IMR-90 (cell line): ENCODE results near the gene PLEKHD1.

Experiments used
- BHLHE40 ChIP-seq: fragments of 150-350 bp; IDR thresholded peaks from 2 replicates; pipeline ENCODE4 v1.6.1; 2016; ENCODE audit warnings: mild to moderate bottlenecking, low read depth, low read length
- CEBPB ChIP-seq: IDR thresholded peaks from 2 replicates; pipeline ENCODE4 v1.6.1; 2012; ENCODE audit warnings: low read depth, low read length, improper control_type of control experiment
- CTCF ChIP-seq: conservative IDR thresholded peaks from 2 replicates; pipeline ENCODE4 v1.5.1; 2012; ENCODE audit warnings: mild to moderate bottlenecking, low read depth, low read length, improper control_type of control experiment
- MAFK ChIP-seq: IDR thresholded peaks from 2 replicates; pipeline ENCODE4 v1.6.1; 2012; ENCODE audit warnings: low read depth, low read length, improper control_type of control experiment
- MAZ ChIP-seq: IDR thresholded peaks from 2 replicates; pipeline ENCODE4 v1.6.1; 2012; ENCODE audit warnings: low read depth, mild to moderate bottlenecking, low read length, improper control_type of control experiment, moderate library complexity, borderline replicate concordance
- MXI1 ChIP-seq: IDR thresholded peaks from 2 replicates; pipeline ENCODE4 v1.6.1; 2012; ENCODE audit warnings: low read depth, mild to moderate bottlenecking, low read length, moderate library complexity, borderline replicate concordance
- NFE2L2 ChIP-seq: fragments of 150-350 bp; IDR thresholded peaks from 2 replicates; pipeline ENCODE4 v1.6.1; 2016; ENCODE audit warnings: low read depth, mild to moderate bottlenecking, low read length
- POLR2A ChIP-seq: IDR thresholded peaks from 2 replicates; pipeline ENCODE4 v1.6.1; 2012; ENCODE audit warnings: mild to moderate bottlenecking, low read depth, low read length
- RAD21 ChIP-seq: IDR thresholded peaks from 2 replicates; pipeline ENCODE4 v1.6.1; 2012; ENCODE audit warnings: low read length, improper control_type of control experiment
- RCOR1 ChIP-seq: IDR thresholded peaks from 2 replicates; pipeline ENCODE4 v1.6.1; 2012; ENCODE audit warnings: mild to moderate bottlenecking, low read length, improper control_type of control experiment; ENCODE audit not compliant: insufficient replicate concordance
- RFX5 ChIP-seq: IDR thresholded peaks from 2 replicates; pipeline ENCODE4 v1.8.0; 2012; ENCODE audit warnings: low read depth, mild to moderate bottlenecking, low read length, moderate library complexity
- SMC3 ChIP-seq: fragments of 150-350 bp; IDR thresholded peaks from 2 replicates; pipeline ENCODE4 v1.6.1; 2016; ENCODE audit warnings: low read depth, mild to moderate bottlenecking, antibody characterized with exemption, low read length, moderate library complexity
- USF2 ChIP-seq: fragments of 150-350 bp; IDR thresholded peaks from 2 replicates; pipeline ENCODE4 v1.6.1; 2017; ENCODE audit warnings: mild to moderate bottlenecking, antibody characterized with exemption, low read length, low read depth
- TF ChIP-seq, protein P1 (sequence below): fragments of 150-350 bp; IDR thresholded peaks from 2 replicates; pipeline ENCODE4 v1.6.1; 2016; ENCODE audit warnings: low read depth, mild to moderate bottlenecking, low read length, moderate library complexity, borderline replicate concordance

DNA sequence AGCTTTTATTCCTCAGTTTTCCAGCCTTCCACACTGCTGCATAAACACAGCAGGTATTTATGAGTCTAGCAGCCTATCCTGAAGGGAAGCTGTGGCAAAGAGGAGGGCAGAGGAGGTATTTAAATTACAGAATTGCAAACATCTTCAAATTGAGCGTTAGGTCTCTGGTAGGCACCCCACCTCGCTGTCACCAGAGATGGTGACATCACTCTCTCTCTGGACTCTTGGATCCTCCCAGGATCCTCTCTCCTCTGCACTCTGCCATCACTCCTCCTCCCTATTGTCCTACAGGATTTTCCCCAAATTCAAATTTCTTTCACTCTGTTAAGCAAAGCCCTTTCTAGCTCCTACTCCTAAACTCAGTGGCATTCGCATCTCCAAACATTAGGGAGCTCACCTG lies 6.7 kb downstream of the PLEKHD1 start:
- TF ChIP-seq RAD21 (no peak), CTCF (no peak), CEBPB (no peak), POLR2A (no peak), MAFK (no peak), RCOR1 (no peak), SMC3 (no peak), RFX5 (no peak), BHLHE40 (no peak), USF2 (no peak), NFE2L2 (no peak), MXI1 (no peak), MAZ (no peak)
- TF ChIP-seq, protein P1, sequence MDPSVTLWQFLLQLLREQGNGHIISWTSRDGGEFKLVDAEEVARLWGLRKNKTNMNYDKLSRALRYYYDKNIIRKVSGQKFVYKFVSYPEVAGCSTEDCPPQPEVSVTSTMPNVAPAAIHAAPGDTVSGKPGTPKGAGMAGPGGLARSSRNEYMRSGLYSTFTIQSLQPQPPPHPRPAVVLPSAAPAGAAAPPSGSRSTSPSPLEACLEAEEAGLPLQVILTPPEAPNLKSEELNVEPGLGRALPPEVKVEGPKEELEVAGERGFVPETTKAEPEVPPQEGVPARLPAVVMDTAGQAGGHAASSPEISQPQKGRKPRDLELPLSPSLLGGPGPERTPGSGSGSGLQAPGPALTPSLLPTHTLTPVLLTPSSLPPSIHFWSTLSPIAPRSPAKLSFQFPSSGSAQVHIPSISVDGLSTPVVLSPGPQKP: no peak
